Keratinocyte (primary cell): ENCODE results near the gene CCT2. TPM values are rescaled to one million over a fixed set of nuclear protein-coding genes. Genes with fewer than 3 reads are reported as not detected.

Experiments used
- DNase-seq: peaks from one replicate; pipeline ENCODE4 v3.0.0-alpha.2; 2011; ENCODE audit warnings: low read depth, missing footprints, low spot score
- FAIRE-seq: peaks from 2 replicates; lab custom pipeline; 2011; peaks lifted over from hg19 to GRCh38; lab: Jason Lieb, UNC
- H2AFZ ChIP-seq: 2 replicates; pipeline ENCODE4 v1.6.0; 2012; ENCODE audit warnings: low read length, control low read depth, inconsistent platforms; ENCODE audit not compliant: control insufficient read depth
- H3K27ac ChIP-seq: 2 replicates; pipeline ENCODE4 v1.5.1; 2011; ENCODE audit warnings: low read length; ENCODE audit not compliant: control insufficient read depth, insufficient read depth
- H3K27me3 ChIP-seq: 3 replicates; pipeline ENCODE4 v1.6.0; 2011; ENCODE audit warnings: low read length; ENCODE audit not compliant: control insufficient read depth, insufficient read depth; ENCODE audit errors: extremely low read depth
- H3K36me3 ChIP-seq, 2 experiments: 2 replicates in 1 of 2; 3 replicates in 1 of 2; pipeline ENCODE4 v1.5.1; 2011; ENCODE audit warnings: low read length in 2 of 2, mild to moderate bottlenecking in 1 of 2; ENCODE audit not compliant: control insufficient read depth in 2 of 2, insufficient read depth in 2 of 2; ENCODE audit errors: extremely low read depth in 1 of 2
- H3K4me1 ChIP-seq: 3 replicates; pipeline ENCODE4 v1.5.1; 2011; ENCODE audit warnings: low read length; ENCODE audit not compliant: control insufficient read depth, insufficient read depth; ENCODE audit errors: extremely low read depth
- H3K4me2 ChIP-seq: 3 replicates; pipeline ENCODE4 v1.6.0; 2011; ENCODE audit warnings: low read depth, low read length; ENCODE audit not compliant: control insufficient read depth, insufficient read depth; ENCODE audit errors: extremely low read depth
- H3K4me3 ChIP-seq, 3 experiments: fragments of 200-600 bp in 1 of 3; sonication (generic) in 1 of 3; 2 replicates in 2 of 3; 3 replicates in 1 of 3; pipeline ENCODE4 v1.5.1; 2011 to 2016; ENCODE audit warnings: low read length in 3 of 3, mild to moderate bottlenecking in 3 of 3, control low read depth in 2 of 3, inconsistent platforms in 1 of 3, low read depth in 1 of 3, mixed read lengths in 1 of 3, mixed run types in 1 of 3, moderate library complexity in 1 of 3; ENCODE audit not compliant: control insufficient read depth in 2 of 3, insufficient read depth in 2 of 3; ENCODE audit errors: extremely low read depth in 1 of 3
- H3K79me2 ChIP-seq: 2 replicates; pipeline ENCODE4 v1.6.0; 2012; ENCODE audit warnings: low read length; ENCODE audit not compliant: control insufficient read depth, insufficient read depth
- H3K9ac ChIP-seq: 3 replicates; pipeline ENCODE4 v1.6.0; 2011; ENCODE audit warnings: low read length; ENCODE audit not compliant: control insufficient read depth, insufficient read depth; ENCODE audit errors: extremely low read depth
- H3K9me1 ChIP-seq: 3 replicates; pipeline ENCODE4 v1.6.0; 2011; ENCODE audit warnings: low read length; ENCODE audit not compliant: control insufficient read depth, insufficient read depth; ENCODE audit errors: extremely low read depth
- H3K9me3 ChIP-seq: 2 replicates; pipeline ENCODE4 v1.5.1; 2012; ENCODE audit warnings: low read depth, low read length; ENCODE audit not compliant: control insufficient read depth
- H4K20me1 ChIP-seq: 3 replicates; pipeline ENCODE4 v1.6.0; 2011; ENCODE audit warnings: low read length; ENCODE audit not compliant: control insufficient read depth, insufficient read depth; ENCODE audit errors: extremely low read depth
- EZH2 ChIP-seq: IDR thresholded peaks from one replicate; pipeline ENCODE4 v1.6.1; 2012; ENCODE audit warnings: inconsistent platforms, mild to moderate bottlenecking, low read length, moderate library complexity
- dilution Hi-C: fragments of 300-500 bp; cut with MboI; formaldehyde crosslinking; loops from one replicate; pipeline ENCODE4 v1.7.0; 2020; ENCODE audit warnings: low sequenced_read_pairs; ENCODE audit not compliant: extremely low pct_ligation_motif_present
- polyA plus RNA-seq, 5 experiments: library from polyadenylated mRNA; depleted of rRNA in 3 of 5; stranded (reverse) in 3 of 5; stranded (forward) in 1 of 5; unstranded in 1 of 5; fragments of >200 nt; gene quantifications; 1 replicate in 1 of 5; 2 replicates in 3 of 5; 3 replicates in 1 of 5; pipeline versions ENCODE4 v1.2.1 to v1.2.3, GENCODE V29; 2011 to 2012; ENCODE audit warnings: missing spikeins in 2 of 5, low read depth in 1 of 5, low replicate concordance in 1 of 5
- TF ChIP-seq, protein P1 (sequence below), 3 experiments: IDR thresholded peaks in 1 of 3; conservative IDR thresholded peaks in 1 of 3; optimal IDR thresholded peaks in 1 of 3; 2 replicates in 2 of 3; 3 replicates in 1 of 3; pipeline versions ENCODE3 to v1.5.1; 2011; ENCODE audit warnings: low read length in 3 of 3, mild to moderate bottlenecking in 3 of 3, moderate library complexity in 2 of 3, control low read depth in 1 of 3, inconsistent platforms in 1 of 3; ENCODE audit not compliant: insufficient read depth in 2 of 3; ENCODE audit errors: extremely low read depth in 1 of 3

The CCT2 gene
- polyA plus RNA-seq, 1 donor (not counting 4 experiments of a cell fraction or from before 2014, with no cell fraction given) = 365 TPM

DNA sequence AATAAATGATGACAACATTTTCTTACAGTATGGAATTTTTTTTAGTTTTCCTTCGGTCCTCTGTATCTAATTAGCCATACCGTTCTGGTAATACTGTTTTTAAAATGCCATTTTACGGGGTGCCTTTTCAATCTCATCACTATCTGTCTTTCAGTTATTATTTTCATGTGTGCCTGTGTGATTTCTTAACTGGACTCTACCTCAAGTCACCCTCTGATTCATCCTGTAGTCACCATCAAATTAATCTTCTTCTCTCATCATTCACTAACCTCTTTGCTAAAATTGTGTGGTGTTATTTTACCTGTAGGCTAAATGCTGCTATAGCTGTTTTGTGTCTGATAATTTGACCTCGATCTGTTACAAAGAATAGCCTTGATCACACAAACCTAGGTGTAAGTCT, 16.0 kb upstream of the CCT2 start:
- Histone ChIP-seq H3K27ac (peak overlapping the region; percentile 69), H3K9ac (peak overlapping the region; percentile 16), H3K4me1 (peaks cover 22% of the 10 kb centered on the region), H3K4me3 (no peak overlapping the region), H3K4me2 (peak overlapping the region; percentile 76), H3K36me3 (peaks cover 7% of the 10 kb centered on the region in 2 experiments), H3K27me3 (no peaks in the 10 kb centered on the region), H3K9me1 (no peaks in the 10 kb centered on the region), H4K20me1 (no peaks in the 10 kb centered on the region), H3K79me2 (no peaks in the 10 kb centered on the region), H2AFZ (no peak overlapping the region), H3K9me3 (no peaks in the 10 kb centered on the region)
- DNase-seq (no peak), FAIRE-seq (peak; percentile 67)
- dilution Hi-C loops = no loop called here
- TF ChIP-seq EZH2 = no peak
- TF ChIP-seq, protein P1, sequence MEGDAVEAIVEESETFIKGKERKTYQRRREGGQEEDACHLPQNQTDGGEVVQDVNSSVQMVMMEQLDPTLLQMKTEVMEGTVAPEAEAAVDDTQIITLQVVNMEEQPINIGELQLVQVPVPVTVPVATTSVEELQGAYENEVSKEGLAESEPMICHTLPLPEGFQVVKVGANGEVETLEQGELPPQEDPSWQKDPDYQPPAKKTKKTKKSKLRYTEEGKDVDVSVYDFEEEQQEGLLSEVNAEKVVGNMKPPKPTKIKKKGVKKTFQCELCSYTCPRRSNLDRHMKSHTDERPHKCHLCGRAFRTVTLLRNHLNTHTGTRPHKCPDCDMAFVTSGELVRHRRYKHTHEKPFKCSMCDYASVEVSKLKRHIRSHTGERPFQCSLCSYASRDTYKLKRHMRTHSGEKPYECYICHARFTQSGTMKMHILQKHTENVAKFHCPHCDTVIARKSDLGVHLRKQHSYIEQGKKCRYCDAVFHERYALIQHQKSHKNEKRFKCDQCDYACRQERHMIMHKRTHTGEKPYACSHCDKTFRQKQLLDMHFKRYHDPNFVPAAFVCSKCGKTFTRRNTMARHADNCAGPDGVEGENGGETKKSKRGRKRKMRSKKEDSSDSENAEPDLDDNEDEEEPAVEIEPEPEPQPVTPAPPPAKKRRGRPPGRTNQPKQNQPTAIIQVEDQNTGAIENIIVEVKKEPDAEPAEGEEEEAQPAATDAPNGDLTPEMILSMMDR (optimal IDR thresholded peaks at IDR 0.05 in 1 of 3, IDR thresholded peaks at IDR 0.05 in 1 of 3, conservative IDR thresholded peaks at IDR 0.05 in 1 of 3; ENCODE audit: extremely low read depth in 1 of 3, insufficient read depth in 2 of 3, low read length in 3 of 3) = no peak

DNA sequence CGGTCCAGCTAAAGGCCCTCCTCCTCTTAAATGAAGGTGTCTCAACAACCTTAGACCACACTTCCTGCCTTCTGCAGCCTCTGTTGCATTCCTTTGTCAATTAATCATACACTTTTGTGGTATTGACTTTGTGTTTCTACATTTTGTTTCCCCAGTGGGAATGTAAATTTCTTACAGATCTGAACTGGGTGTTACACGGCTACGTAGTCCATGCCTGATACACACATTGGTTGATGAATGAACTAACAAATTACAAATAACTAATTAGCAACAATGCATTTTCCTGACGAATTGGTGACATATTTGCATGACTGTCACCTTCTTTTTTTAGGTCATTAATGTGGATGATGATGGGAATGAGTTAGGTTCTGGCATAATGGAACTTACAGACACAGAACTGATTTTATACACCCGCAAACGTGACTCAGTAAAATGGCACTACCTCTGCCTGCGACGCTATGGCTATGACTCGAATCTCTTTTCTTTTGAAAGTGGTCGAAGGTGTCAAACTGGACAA, 15.2 kb upstream of the CCT2 start:
- Histone ChIP-seq H4K20me1 (no peaks in the 10 kb centered on the region), H3K27ac (peak overlapping the region; percentile 69), H3K4me2 (peak overlapping the region; percentile 76), H3K36me3 (peaks cover 11 to 15% of the 10 kb centered on the region in 2 experiments), H2AFZ (no peak overlapping the region), H3K27me3 (no peaks in the 10 kb centered on the region), H3K4me1 (peaks cover 22% of the 10 kb centered on the region), H3K79me2 (no peaks in the 10 kb centered on the region), H3K4me3 (no peak overlapping the region), H3K9ac (no peak overlapping the region), H3K9me1 (no peaks in the 10 kb centered on the region), H3K9me3 (no peaks in the 10 kb centered on the region)
- dilution Hi-C loops = no loop called here
- no peak for FAIRE-seq
- TF ChIP-seq EZH2 = no peak
- TF ChIP-seq, protein P1 (optimal IDR thresholded peaks at IDR 0.05 in 1 of 3, IDR thresholded peaks at IDR 0.05 in 1 of 3, conservative IDR thresholded peaks at IDR 0.05 in 1 of 3; ENCODE audit: extremely low read depth in 1 of 3, insufficient read depth in 2 of 3, low read length in 3 of 3) = no peak
- DNase-seq = no peak
